ENCODE data around the gene EFHC1. TPM values are rescaled to one million over a fixed set of nuclear protein-coding genes. Genes with fewer than 3 reads are reported as not detected.

EFHC1 gene
- total RNA-seq, 4 donors from 2014 or later, result 39.4 to 96.5 (median 41.6) TPM

GRCh38 chr6:52375780-52376556 is 44.2 kb upstream of the EFHC1 start:
- TF ChIP-seq POLR2A (IDR thresholded peaks at IDR 0.05), result no peak
- TF ChIP-seq CTCF (IDR thresholded peaks at IDR 0.05), result no peak
- Histone ChIP-seq H3K27ac (no peak overlapping the region), H3K4me3 (replicated peaks in 1 of 3) (no peak overlapping the region), H3K9me3 (no peaks in the 10 kb centered on the region), H3K27me3 (no peaks in the 10 kb centered on the region), H3K36me3 (no peaks in the 10 kb centered on the region), H3K4me1 (no peaks in the 10 kb centered on the region)
- no peak for DNase-seq
- WGBS, 2 donors, result 97 to 100% methylated on average over 2 of the region's 2 CpGs
- intact Hi-C loops (cut with DNase I), result no loop called here

GRCh38 chr6:52376763-52377162 is 43.4 kb upstream of the EFHC1 start:
- TF ChIP-seq CTCF (IDR thresholded peaks at IDR 0.05), result no peak
- no peak for TF ChIP-seq POLR2A (IDR thresholded peaks at IDR 0.05)
- no peaks in the 10 kb centered on the region for H3K27me3 ChIP-seq
- H3K36me3 ChIP-seq, result no peaks in the 10 kb centered on the region
- WGBS, 2 donors, result 88% methylated on average over 3 of the region's 3 CpGs
- H3K4me3 ChIP-seq (replicated peaks in 1 of 3), result no peak overlapping the region
- no peaks in the 10 kb centered on the region for H3K9me3 ChIP-seq
- H3K4me1 ChIP-seq, result no peaks in the 10 kb centered on the region
- no peak for DNase-seq
- H3K27ac ChIP-seq, result no peak overlapping the region
- intact Hi-C loops (cut with DNase I), result no loop called here

GRCh38 chr6:52377538-52378221 is 42.5 kb upstream of the EFHC1 start:
- H3K36me3 ChIP-seq, result no peaks in the 10 kb centered on the region
- H3K27me3 ChIP-seq, result no peaks in the 10 kb centered on the region
- no peaks in the 10 kb centered on the region for H3K9me3 ChIP-seq
- 74 to 82% methylated on average over 3 of the region's 3 CpGs for WGBS, 2 donors
- TF ChIP-seq CTCF (IDR thresholded peaks at IDR 0.05), result no peak
- no peak for TF ChIP-seq POLR2A (IDR thresholded peaks at IDR 0.05)
- H3K4me1 ChIP-seq, result no peaks in the 10 kb centered on the region
- H3K27ac ChIP-seq, result no peak overlapping the region
- intact Hi-C loops (cut with DNase I), result no loop called here
- no peak for DNase-seq
- H3K4me3 ChIP-seq (replicated peaks in 1 of 3), result no peak overlapping the region

- Histone ChIP-seq H3K4me3 (replicated peaks in 1 of 3) (no peak overlapping the region), H3K36me3 (no peaks in the 10 kb centered on the region), H3K9me3 (no peaks in the 10 kb centered on the region), H3K27ac (no peak overlapping the region), H3K4me1 (no peaks in the 10 kb centered on the region), H3K27me3 (no peaks in the 10 kb centered on the region)
- no peak for TF ChIP-seq POLR2A (IDR thresholded peaks at IDR 0.05)
- TF ChIP-seq CTCF (IDR thresholded peaks at IDR 0.05), result no peak
- intact Hi-C loops (cut with DNase I), result no loop called here
- 89 to 91% methylated on average over 4 of the region's 4 CpGs for WGBS, 2 donors
- no peak for DNase-seq
These were observed 38.9 kb upstream of the EFHC1 start for GRCh38 chr6:52381249-52381648.

GRCh38 chr6:52384145-52384766 is 35.9 kb upstream of the EFHC1 start:
- Histone ChIP-seq H3K4me1 (peaks cover 3 to 5% of the 10 kb centered on the region in 2 donors), H3K9me3 (no peaks in the 10 kb centered on the region), H3K27ac (no peak overlapping the region), H3K36me3 (no peaks in the 10 kb centered on the region), H3K27me3 (no peaks in the 10 kb centered on the region), H3K4me3 (replicated peaks in 1 of 3) (no peak overlapping the region)
- DNase-seq, result no peak
- intact Hi-C loops (cut with DNase I), result no loop called here
- 94 to 98% methylated on average over 2 of the region's 2 CpGs for WGBS, 2 donors
- no peak for TF ChIP-seq CTCF (IDR thresholded peaks at IDR 0.05)
- TF ChIP-seq POLR2A (IDR thresholded peaks at IDR 0.05), result no peak

Data from thyroid gland (tissue), 4 donors.